K562 (cell line): Measurements from ENCODE around the gene SKOR1. TPM values are rescaled to one million over a fixed set of nuclear protein-coding genes. Genes with fewer than 3 reads are reported as not detected.

Source experiments
- ATAC-seq: fragments of 200-7000 bp; cut with Tn5 transposase; 3 replicates; pipeline ENCODE4 v1.9.1; 2020; ENCODE audit warnings: moderate library complexity
- BruUV-seq: library from RNA; stranded (reverse); fragments of 400-500 nt; replicated peaks from 2 replicates; lab custom pipeline; 2021; lab: Mats Ljungman, UMichigan
- CTCF ChIA-PET: fragments of 300-600 bp; formaldehyde crosslinking; extraction: SDS; loops from one replicate; lab custom pipeline; 2021; ENCODE audit warnings: low intra/inter-chr PET ratio; lab: Yijun Ruan, JAX
- POLR2A ChIA-PET: fragments of 300-600, 350-650 bp; sonication (Branson Sonifier 250); formaldehyde crosslinking; extraction: SDS; loops from one replicate; lab custom pipeline; 2021; ENCODE audit warnings: antibody characterized with exemption, inconsistent platforms; lab: Yijun Ruan, JAX
- DNase-seq, 4 experiments: peaks; one replicate each; pipeline versions ENCODE4 v3.0.0 to v3.0.0-alpha.2; 2011 to 2018; ENCODE audit warnings: low spot score in 3 of 4, mixed read lengths in 3 of 4; ENCODE audit errors: extremely low read depth in 1 of 4
- FAIRE-seq: peaks from 2 replicates; lab custom pipeline; 2011; peaks lifted over from hg19 to GRCh38; lab: Jason Lieb, UNC
- H2AFZ ChIP-seq: 2 replicates; pipeline ENCODE4 v1.6.0; 2011; ENCODE audit warnings: low read depth, low read length, control low read depth, inconsistent platforms
- H3K27ac ChIP-seq: fragments of 200-600 bp; 3 replicates; pipeline ENCODE4 v1.8.0; 2011; ENCODE audit warnings: low read depth, mild to moderate bottlenecking, control low read depth, inconsistent platforms, low read length, moderate library complexity, mixed read lengths; ENCODE audit errors: extremely low read depth
- H3K27me3 ChIP-seq, 2 experiments: fragments of 300-600 bp in 1 of 2; 2 replicates in 1 of 2; 3 replicates in 1 of 2; pipeline versions ENCODE4 v1.6.0 to v1.8.0; 2011; ENCODE audit warnings: inconsistent platforms in 2 of 2, low read length in 2 of 2, mild to moderate bottlenecking in 1 of 2, mixed read lengths in 1 of 2, moderate library complexity in 1 of 2; ENCODE audit not compliant: control insufficient read depth in 2 of 2, insufficient read depth in 2 of 2
- H3K36me3 ChIP-seq: fragments of 300-600 bp; 3 replicates; pipeline ENCODE4 v1.8.0; 2011; ENCODE audit warnings: mild to moderate bottlenecking, low read length, inconsistent platforms; ENCODE audit not compliant: control insufficient read depth, insufficient read depth
- H3K4me1 ChIP-seq, 2 experiments: fragments of 200-600 bp in 1 of 2; replicated peaks in 1 of 2; 2 replicates in 1 of 2; 3 replicates in 1 of 2; pipeline versions ENCODE4 v1.5.1 to v1.8.0; 2011; ENCODE audit warnings: inconsistent platforms in 2 of 2, low read length in 2 of 2, mild to moderate bottlenecking in 1 of 2, mixed read lengths in 1 of 2, moderate library complexity in 1 of 2; ENCODE audit not compliant: control insufficient read depth in 2 of 2, insufficient read depth in 2 of 2
- H3K4me2 ChIP-seq: 2 replicates; pipeline ENCODE4 v1.6.1; 2011; ENCODE audit warnings: low read length, control low read depth, inconsistent platforms, mixed read lengths; ENCODE audit not compliant: insufficient read depth
- H3K4me3 ChIP-seq: fragments of 200-600 bp; sonication (generic), shearing (Covaris generic); 2 replicates; pipeline ENCODE4 v1.5.1; 2016; ENCODE audit warnings: control low read depth, inconsistent platforms
- H3K79me2 ChIP-seq: fragments of 200-600 bp; 3 replicates; pipeline ENCODE4 v1.8.0; 2011; ENCODE audit warnings: low read length, inconsistent platforms; ENCODE audit not compliant: control insufficient read depth, insufficient read depth
- H3K9ac ChIP-seq, 2 experiments: 2 replicates each; pipeline versions ENCODE4 v1.6.0 to v1.6.1; 2011; ENCODE audit warnings: low read depth in 2 of 2, low read length in 2 of 2, control low read depth in 1 of 2, inconsistent platforms in 1 of 2, mild to moderate bottlenecking in 1 of 2, mixed read lengths in 1 of 2; ENCODE audit not compliant: insufficient read depth in 1 of 2
- H3K9me1 ChIP-seq: one replicate; pipeline ENCODE4 v1.6.0; 2011; ENCODE audit warnings: inconsistent platforms, mild to moderate bottlenecking, low read length, moderate library complexity; ENCODE audit not compliant: control insufficient read depth, insufficient read depth
- H3K9me3 ChIP-seq: replicated peaks from 2 replicates; pipeline ENCODE4 v1.5.1; 2011; ENCODE audit warnings: low read depth, low read length, inconsistent platforms; ENCODE audit not compliant: control insufficient read depth, insufficient read depth
- H4K20me1 ChIP-seq: replicated peaks from 2 replicates; pipeline ENCODE4 v1.6.1; 2011; ENCODE audit warnings: low read length, inconsistent platforms, mixed read lengths; ENCODE audit not compliant: control insufficient read depth, insufficient read depth
- CBFA2T2 ChIP-seq: fragments of 450-650 bp; conservative IDR thresholded peaks from 2 replicates; pipeline ENCODE4 v1.6.1; 2017; ENCODE audit warnings: mild to moderate bottlenecking
- CTBP1 ChIP-seq: fragments of 450-650 bp; IDR thresholded peaks from 2 replicates; pipeline ENCODE4 v1.6.1; 2016; ENCODE audit warnings: borderline replicate concordance
- DLX4 ChIP-seq: fragments of 250-450 bp; sonication (Bioruptor Pico); IDR thresholded peaks from 2 replicates; pipeline ENCODE4 v1.6.1; 2021; ENCODE audit warnings: mild to moderate bottlenecking
- ESRRB ChIP-seq: fragments of 250-450 bp; sonication (Bioruptor Pico); IDR thresholded peaks from 2 replicates; pipeline ENCODE4 v1.5.0; 2020; ENCODE audit warnings: mild to moderate bottlenecking, moderate library complexity, borderline replicate concordance
- MAFF ChIP-seq: IDR thresholded peaks from 2 replicates; pipeline ENCODE4 v1.6.1; 2012; ENCODE audit warnings: low read length, improper control_type of control experiment
- NONO ChIP-seq, 2 experiments: fragments of 200-400 bp in 1 of 2; fragments of 450-650 bp in 1 of 2; formaldehyde crosslinking in 1 of 2; IDR thresholded peaks; 2 replicates each; pipeline ENCODE4 v1.6.1; 2017; ENCODE audit warnings: low read depth in 2 of 2, mild to moderate bottlenecking in 2 of 2, moderate library complexity in 2 of 2, low read length in 1 of 2
- PPARD ChIP-seq: fragments of 250-450 bp; sonication (Bioruptor Pico); IDR thresholded peaks from 2 replicates; pipeline ENCODE4 v1.8.0; 2022; ENCODE audit warnings: inconsistent platforms, mild to moderate bottlenecking, moderate library complexity
- TAL1 ChIP-seq: fragments of 450-650 bp; IDR thresholded peaks from 2 replicates; pipeline ENCODE4 v1.6.1; 2016; ENCODE audit warnings: mild to moderate bottlenecking
- ZBTB1 ChIP-seq: sonication (generic); formaldehyde crosslinking; IDR thresholded peaks from 2 replicates; pipeline ENCODE4 v1.8.1; 2023; ENCODE audit warnings: missing genetic modification reagents, low read depth, mild to moderate bottlenecking, borderline replicate concordance
- ZNF224 ChIP-seq: sonication (generic); formaldehyde crosslinking; IDR thresholded peaks from 2 replicates; pipeline ENCODE4 v1.8.0; 2022; ENCODE audit warnings: mild to moderate bottlenecking, missing genetic modification reagents
- ZNF282 ChIP-seq: sonication (generic); formaldehyde crosslinking; IDR thresholded peaks from 2 replicates; pipeline ENCODE4 v1.8.1; 2023; ENCODE audit warnings: missing genetic modification reagents
- ZNF431 ChIP-seq: sonication (generic); formaldehyde crosslinking; IDR thresholded peaks from 2 replicates; pipeline ENCODE4 v1.8.0; 2022; ENCODE audit warnings: mild to moderate bottlenecking, missing genetic modification reagents
- WGBS: fragments of 100-300 bp; shearing (Covaris generic); methylation state at CpG from one replicate; pipeline ENCODE4 v1.1.6; 2016; ENCODE audit warnings: low coverage, mixed read lengths; ENCODE audit not compliant: insufficient coverage; ENCODE audit errors: missing lambda C conversion rate; 5-methylcytosine and 5-hydroxymethylcytosine counted together
- in situ Hi-C: fragments of 300-500 bp; cut with MboI; formaldehyde crosslinking; loops from 4 replicates; pipeline ENCODE4 v1.15.0; 2018; ENCODE audit warnings: inconsistent platforms, mixed read lengths
- intact Hi-C: fragments of 100-400 bp; cut with micrococcal nuclease; formaldehyde crosslinking; loops from 2 replicates; pipeline ENCODE4 v1.14.2; 2022
- polyA plus RNA-seq, 8 experiments: library from polyadenylated mRNA; depleted of rRNA in 4 of 8; stranded (reverse) in 5 of 8; unstranded in 3 of 8; fragments of >200 nt; fragmentation: Nextera tagmentation in 2 of 8; fragmentation: Illumina TruSeq in 1 of 8; extraction: Ambion mirVana in 2 of 8; extraction: Trizol in 1 of 8; gene quantifications; 2 replicates each; pipeline versions ENCODE4 v1.2.1 to v1.2.3, GENCODE V29; 2011 to 2014; ENCODE audit warnings: inconsistent platforms in 1 of 8, missing spikeins in 1 of 8
- total RNA-seq, 7 experiments: library from RNA; depleted of rRNA in 6 of 7; stranded (reverse); fragments of >200 nt in 6 of 7; fragmentation: Illumina TruSeq in 2 of 7; extraction: Trizol in 2 of 7; gene quantifications; 2 replicates each; pipeline versions ENCODE4 v1.2.1 to v1.2.3, GENCODE V29; 2011 to 2021; ENCODE audit warnings: low replicate concordance in 1 of 7
- TF ChIP-seq, protein P1 (sequence below): fragments of 450-650 bp; IDR thresholded peaks from 2 replicates; pipeline ENCODE4 v1.6.1; 2016; ENCODE audit warnings: mild to moderate bottlenecking, moderate library complexity

The SKOR1 gene
- total and polyA plus RNA-seq, 9 of the 15 experiments (the other 6 are each of a cell fraction or from before 2014, with no cell fraction given), result 0.04 to 0.41 (median 0.09) TPM; not detected in 3

DNA sequence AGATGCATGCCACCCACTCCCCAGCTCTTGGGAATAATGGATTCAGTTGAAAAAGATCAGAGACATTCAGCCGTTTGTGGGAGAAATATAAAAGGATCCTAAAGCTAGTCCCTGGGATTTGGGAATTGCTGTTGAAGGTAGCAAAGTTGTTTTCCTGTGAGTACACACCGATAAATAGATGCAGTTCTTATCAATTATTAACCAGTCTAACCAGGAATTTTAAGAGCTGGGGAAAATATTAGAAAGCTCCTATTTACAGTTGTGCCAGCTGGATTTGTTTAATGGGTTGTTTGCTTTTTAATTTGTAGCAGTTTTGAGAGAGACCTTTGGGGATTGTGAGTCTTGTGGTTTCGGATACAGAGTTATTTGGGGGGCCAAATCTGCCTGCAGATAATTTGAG, 44.2 kb upstream of the SKOR1 start:
- Histone ChIP-seq H3K79me2 (no peaks in the 10 kb centered on the region), H3K4me3 (no peak overlapping the region), H3K9ac (no peak overlapping the region), H3K27me3 (no peaks in the 10 kb centered on the region), H3K4me1 (peaks cover 0 to 18% of the 10 kb centered on the region in 2 experiments; a peak in 3 of 5 replicates), H4K20me1 (no peaks in the 10 kb centered on the region), H2AFZ (no peak overlapping the region), H3K4me2 (no peak overlapping the region), H3K9me1 (no peaks in the 10 kb centered on the region), H3K9me3 (no peaks in the 10 kb centered on the region), H3K36me3 (no peaks in the 10 kb centered on the region), H3K27ac (no peak overlapping the region)
- no peak for DNase-seq
- no peak for ATAC-seq
- 70% methylated on average over 3 of the region's 3 CpGs for WGBS
- FAIRE-seq, result no peak
- in situ Hi-C loops (no loop called here), intact Hi-C loops (no loop called here)
- CTCF ChIA-PET, result no interaction called here
- POLR2A ChIA-PET, result interaction anchor here (1.3 kb wide), 1 partner anchor 8 kb away, joined by 3 read pairs; no protein-coding TSS in a partner anchor
- BruUV-seq, result no TSS peak
- no peak for TF ChIP-seq CTBP1
- no peak for TF ChIP-seq ZNF282 (CRISPR knock-in tag)
- TF ChIP-seq TAL1, result no peak
- no peak for TF ChIP-seq ZBTB1 (CRISPR knock-in tag)
- TF ChIP-seq, protein P1, sequence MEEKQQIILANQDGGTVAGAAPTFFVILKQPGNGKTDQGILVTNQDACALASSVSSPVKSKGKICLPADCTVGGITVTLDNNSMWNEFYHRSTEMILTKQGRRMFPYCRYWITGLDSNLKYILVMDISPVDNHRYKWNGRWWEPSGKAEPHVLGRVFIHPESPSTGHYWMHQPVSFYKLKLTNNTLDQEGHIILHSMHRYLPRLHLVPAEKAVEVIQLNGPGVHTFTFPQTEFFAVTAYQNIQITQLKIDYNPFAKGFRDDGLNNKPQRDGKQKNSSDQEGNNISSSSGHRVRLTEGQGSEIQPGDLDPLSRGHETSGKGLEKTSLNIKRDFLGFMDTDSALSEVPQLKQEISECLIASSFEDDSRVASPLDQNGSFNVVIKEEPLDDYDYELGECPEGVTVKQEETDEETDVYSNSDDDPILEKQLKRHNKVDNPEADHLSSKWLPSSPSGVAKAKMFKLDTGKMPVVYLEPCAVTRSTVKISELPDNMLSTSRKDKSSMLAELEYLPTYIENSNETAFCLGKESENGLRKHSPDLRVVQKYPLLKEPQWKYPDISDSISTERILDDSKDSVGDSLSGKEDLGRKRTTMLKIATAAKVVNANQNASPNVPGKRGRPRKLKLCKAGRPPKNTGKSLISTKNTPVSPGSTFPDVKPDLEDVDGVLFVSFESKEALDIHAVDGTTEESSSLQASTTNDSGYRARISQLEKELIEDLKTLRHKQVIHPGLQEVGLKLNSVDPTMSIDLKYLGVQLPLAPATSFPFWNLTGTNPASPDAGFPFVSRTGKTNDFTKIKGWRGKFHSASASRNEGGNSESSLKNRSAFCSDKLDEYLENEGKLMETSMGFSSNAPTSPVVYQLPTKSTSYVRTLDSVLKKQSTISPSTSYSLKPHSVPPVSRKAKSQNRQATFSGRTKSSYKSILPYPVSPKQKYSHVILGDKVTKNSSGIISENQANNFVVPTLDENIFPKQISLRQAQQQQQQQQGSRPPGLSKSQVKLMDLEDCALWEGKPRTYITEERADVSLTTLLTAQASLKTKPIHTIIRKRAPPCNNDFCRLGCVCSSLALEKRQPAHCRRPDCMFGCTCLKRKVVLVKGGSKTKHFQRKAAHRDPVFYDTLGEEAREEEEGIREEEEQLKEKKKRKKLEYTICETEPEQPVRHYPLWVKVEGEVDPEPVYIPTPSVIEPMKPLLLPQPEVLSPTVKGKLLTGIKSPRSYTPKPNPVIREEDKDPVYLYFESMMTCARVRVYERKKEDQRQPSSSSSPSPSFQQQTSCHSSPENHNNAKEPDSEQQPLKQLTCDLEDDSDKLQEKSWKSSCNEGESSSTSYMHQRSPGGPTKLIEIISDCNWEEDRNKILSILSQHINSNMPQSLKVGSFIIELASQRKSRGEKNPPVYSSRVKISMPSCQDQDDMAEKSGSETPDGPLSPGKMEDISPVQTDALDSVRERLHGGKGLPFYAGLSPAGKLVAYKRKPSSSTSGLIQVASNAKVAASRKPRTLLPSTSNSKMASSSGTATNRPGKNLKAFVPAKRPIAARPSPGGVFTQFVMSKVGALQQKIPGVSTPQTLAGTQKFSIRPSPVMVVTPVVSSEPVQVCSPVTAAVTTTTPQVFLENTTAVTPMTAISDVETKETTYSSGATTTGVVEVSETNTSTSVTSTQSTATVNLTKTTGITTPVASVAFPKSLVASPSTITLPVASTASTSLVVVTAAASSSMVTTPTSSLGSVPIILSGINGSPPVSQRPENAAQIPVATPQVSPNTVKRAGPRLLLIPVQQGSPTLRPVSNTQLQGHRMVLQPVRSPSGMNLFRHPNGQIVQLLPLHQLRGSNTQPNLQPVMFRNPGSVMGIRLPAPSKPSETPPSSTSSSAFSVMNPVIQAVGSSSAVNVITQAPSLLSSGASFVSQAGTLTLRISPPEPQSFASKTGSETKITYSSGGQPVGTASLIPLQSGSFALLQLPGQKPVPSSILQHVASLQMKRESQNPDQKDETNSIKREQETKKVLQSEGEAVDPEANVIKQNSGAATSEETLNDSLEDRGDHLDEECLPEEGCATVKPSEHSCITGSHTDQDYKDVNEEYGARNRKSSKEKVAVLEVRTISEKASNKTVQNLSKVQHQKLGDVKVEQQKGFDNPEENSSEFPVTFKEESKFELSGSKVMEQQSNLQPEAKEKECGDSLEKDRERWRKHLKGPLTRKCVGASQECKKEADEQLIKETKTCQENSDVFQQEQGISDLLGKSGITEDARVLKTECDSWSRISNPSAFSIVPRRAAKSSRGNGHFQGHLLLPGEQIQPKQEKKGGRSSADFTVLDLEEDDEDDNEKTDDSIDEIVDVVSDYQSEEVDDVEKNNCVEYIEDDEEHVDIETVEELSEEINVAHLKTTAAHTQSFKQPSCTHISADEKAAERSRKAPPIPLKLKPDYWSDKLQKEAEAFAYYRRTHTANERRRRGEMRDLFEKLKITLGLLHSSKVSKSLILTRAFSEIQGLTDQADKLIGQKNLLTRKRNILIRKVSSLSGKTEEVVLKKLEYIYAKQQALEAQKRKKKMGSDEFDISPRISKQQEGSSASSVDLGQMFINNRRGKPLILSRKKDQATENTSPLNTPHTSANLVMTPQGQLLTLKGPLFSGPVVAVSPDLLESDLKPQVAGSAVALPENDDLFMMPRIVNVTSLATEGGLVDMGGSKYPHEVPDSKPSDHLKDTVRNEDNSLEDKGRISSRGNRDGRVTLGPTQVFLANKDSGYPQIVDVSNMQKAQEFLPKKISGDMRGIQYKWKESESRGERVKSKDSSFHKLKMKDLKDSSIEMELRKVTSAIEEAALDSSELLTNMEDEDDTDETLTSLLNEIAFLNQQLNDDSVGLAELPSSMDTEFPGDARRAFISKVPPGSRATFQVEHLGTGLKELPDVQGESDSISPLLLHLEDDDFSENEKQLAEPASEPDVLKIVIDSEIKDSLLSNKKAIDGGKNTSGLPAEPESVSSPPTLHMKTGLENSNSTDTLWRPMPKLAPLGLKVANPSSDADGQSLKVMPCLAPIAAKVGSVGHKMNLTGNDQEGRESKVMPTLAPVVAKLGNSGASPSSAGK, result no peak
- no peak for TF ChIP-seq ZNF431 (CRISPR knock-in tag)
- no peak for TF ChIP-seq ZNF224 (CRISPR knock-in tag)
- no peak for TF ChIP-seq MAFF
- TF ChIP-seq DLX4 (CRISPR knock-in tag), result no peak
- no peak for TF ChIP-seq NONO (IDR thresholded peaks at IDR 0.05; ENCODE audit: low read depth in 2 of 2, low read length in 1 of 2)
- no peak for TF ChIP-seq PPARD (CRISPR knock-in tag)
- TF ChIP-seq CBFA2T2, result no peak
- TF ChIP-seq ESRRB (CRISPR knock-in tag), result no peak
